Peyer's patch (tissue), 4 donors: Measurements from ENCODE around the gene PGA3. TPM values are rescaled to one million over a fixed set of nuclear protein-coding genes. Genes with fewer than 3 reads are reported as not detected.
"Not testable (repeated sequence)": the region's sequence is repeated elsewhere in the genome, so short reads cannot be mapped to it uniquely, and the experiment has no call there.

Experiments used
- DNase-seq, 3 donors: peaks; one replicate each; pipeline ENCODE4 v3.0.0-alpha.2; 2017 to 2019
- H3K27ac ChIP-seq, 4 donors: fragments of 200-600 bp; sonication (generic); one replicate each; pipeline ENCODE4 v1.5.1; 2016 to 2019
- H3K27me3 ChIP-seq, 2 donors: fragments of 200-600 bp; sonication (generic); one replicate each; pipeline ENCODE4 v1.5.1; 2019
- H3K36me3 ChIP-seq, 3 donors: fragments of 200-600 bp; sonication (generic); one replicate each; pipeline ENCODE4 v1.5.1; 2016 to 2019
- H3K4me1 ChIP-seq, 4 donors: fragments of 200-600 bp; sonication (generic); one replicate each; pipeline ENCODE4 v1.5.1; 2016 to 2019
- H3K4me3 ChIP-seq, 4 donors: fragments of 200-600 bp; sonication (generic); 1 replicate in 3 of 4; 2 replicates in 1 of 4; pipeline ENCODE4 v1.5.1; 2016 to 2019; ENCODE audit warnings: mild to moderate bottlenecking in 1 of 4
- H3K9me3 ChIP-seq, 4 donors: fragments of 200-600 bp; sonication (generic); one replicate each; pipeline ENCODE4 v1.5.1; 2016 to 2019; ENCODE audit warnings: mild to moderate bottlenecking in 1 of 4
- total RNA-seq, 4 donors: library from RNA; depleted of rRNA; stranded (reverse); fragments of >200 nt; gene quantifications; one replicate each; pipeline ENCODE4 v1.1.0, GENCODE V29; 2016

PGA3 gene
- total RNA-seq, 4 donors from 2014 or later = not detected

DNA sequence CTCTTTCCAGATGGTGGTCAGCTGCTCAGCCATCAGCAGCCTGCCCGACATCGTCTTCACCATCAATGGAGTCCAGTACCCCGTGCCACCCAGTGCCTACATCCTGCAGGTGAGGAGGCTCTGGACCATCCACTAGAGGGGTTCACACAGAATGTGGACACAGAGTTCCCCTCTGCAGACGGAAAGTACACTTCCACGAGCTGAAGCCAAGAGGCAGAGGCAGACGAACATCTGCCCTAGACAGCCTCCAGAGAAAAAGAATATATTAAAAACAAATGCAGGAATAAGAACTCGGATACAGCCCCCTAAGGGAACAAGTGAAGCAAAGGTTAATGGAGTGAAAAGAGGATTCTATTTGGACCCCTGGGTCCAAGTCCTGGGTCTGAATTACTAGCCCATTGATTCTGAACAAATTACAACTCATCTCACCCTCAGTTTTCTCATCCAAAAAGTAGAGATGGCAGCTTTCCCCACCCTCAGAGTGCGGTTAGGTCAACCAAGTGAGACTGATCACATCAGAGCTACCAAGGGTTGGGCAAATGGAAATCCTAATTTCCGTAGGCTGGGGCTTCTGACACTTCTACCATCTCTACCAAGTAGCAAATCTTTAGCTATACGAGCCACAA is 8.1 kb downstream of the PGA3 start:
- H3K4me3 ChIP-seq, H3K9me3 ChIP-seq, H3K4me1 ChIP-seq, H3K36me3 ChIP-seq, H3K27ac ChIP-seq, H3K27me3 ChIP-seq, DNase-seq: not testable (repeated sequence)

DNA sequence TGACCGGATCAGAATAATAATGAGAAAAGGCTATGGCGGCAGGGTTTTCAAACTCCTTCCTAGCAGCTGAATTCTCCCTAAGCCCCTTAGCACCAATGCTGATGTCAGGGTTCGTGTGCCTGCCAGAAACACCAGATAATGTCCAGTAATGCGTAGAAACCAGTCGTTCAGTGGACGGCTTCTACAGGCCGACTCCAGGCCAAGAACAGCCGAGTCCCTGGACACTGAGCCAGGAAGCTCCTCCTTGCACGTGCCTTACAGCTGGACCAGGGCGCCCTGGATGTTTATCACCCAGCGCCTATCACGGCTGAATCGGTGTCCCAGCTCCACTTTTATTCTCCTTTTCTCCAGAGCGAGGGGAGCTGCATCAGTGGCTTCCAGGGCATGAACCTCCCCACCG is 8.9 kb downstream of the PGA3 start:
- not testable (repeated sequence) for H3K36me3 ChIP-seq, H3K9me3 ChIP-seq, H3K27ac ChIP-seq, H3K4me3 ChIP-seq, DNase-seq, H3K27me3 ChIP-seq, H3K4me1 ChIP-seq

DNA sequence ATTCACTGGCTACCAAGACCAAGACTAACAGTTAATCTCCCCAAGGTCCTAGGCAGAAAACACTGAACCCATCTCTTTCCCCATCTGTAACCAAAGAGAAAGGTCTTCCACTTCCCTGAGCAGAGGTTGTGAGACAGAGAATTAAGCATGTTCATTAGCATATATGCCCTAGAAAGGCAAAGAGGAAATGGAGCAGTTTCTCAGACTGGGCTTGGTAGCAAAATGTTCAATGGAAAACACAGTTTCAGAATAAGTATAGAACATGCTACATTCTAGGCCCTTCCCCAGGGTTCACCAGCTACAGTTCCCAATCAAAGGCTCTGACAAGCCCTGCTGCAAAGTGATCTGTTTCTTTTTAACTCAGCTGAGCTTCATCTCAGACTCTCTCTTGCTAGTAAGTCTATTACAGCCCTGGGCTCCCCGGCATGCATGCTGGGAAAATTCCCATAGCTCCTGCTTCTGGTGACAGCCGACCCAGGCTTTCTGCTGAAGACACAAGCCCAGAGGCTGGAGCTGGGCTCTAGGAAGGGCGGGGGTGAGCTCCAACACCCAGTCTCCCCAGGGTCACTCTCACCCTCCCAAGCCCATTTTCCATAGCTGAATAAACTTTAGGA is 10.5 kb downstream of the PGA3 start:
- not testable (repeated sequence) for H3K27ac ChIP-seq, H3K9me3 ChIP-seq, H3K36me3 ChIP-seq, H3K4me3 ChIP-seq, H3K27me3 ChIP-seq, H3K4me1 ChIP-seq, DNase-seq

DNA sequence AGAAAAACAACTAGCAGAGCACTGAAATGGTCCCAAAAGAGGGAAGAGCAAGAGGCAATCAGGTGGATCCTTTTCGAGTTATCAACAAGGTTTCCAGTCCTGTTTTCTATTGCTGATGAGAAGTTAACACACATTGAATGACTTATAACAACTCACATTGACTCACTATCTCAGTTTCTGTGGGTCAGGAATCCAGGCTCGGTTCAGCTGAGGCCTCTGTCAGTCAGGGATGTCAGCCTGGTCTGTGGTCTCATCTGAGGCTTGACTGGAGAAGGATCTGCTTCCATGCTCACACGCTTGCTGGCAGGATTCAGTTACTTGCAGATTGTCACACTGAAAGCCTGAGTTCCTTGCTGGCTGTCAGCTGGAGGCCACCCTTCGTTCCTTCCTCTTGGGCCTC is 15.0 kb downstream of the PGA3 start:
- not testable (repeated sequence) for H3K36me3 ChIP-seq, DNase-seq, H3K27me3 ChIP-seq, H3K27ac ChIP-seq, H3K4me1 ChIP-seq, H3K4me3 ChIP-seq, H3K9me3 ChIP-seq

DNA sequence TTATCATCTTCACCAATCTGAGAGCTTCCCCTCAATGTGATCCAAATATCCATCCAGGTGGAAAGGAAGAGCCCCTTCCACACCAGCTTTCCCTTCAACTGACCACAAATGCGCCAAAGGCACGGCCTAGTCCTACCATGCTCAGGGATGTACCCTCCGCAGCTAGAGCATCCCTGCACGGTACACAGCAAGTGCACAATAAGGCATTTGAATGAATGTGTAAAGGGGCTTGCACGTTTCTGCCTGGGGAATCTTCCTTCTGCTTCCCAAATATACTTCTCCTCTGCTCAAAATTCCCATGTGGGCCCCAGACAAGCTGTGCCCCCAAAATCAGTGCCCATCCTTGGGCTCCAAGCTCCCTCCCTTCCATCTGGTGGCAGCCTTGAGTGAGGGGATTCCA is 15.7 kb downstream of the PGA3 start:
- not testable (repeated sequence) for H3K9me3 ChIP-seq, H3K4me3 ChIP-seq, H3K36me3 ChIP-seq, H3K4me1 ChIP-seq, DNase-seq, H3K27me3 ChIP-seq, H3K27ac ChIP-seq

DNA sequence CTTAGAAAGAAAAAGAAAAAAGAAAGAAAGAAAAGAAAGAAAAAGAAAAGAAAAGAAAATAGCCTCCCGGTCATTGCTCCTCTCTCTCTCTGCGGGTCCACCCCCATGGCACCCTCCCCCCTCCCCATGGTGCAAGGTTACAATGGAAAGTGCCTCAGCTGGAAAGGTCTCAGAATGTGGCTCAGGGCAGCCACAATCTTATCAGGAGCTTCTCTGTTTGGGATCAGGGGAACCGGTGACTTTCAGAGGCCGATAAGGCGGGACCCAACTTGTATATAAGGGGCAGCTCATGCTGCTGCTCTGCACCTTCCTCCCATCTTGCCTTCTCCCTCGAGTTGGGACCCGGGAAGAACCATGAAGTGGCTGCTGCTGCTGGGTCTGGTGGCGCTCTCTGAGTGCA is 18.7 kb downstream of the PGA3 start, which contains the start of gene PGA4:
Gene PGA4 (plus strand): TSS at position 301 of the 400 bp plus-strand sequence. CDS start 54 bp downstream, at position 355.
- DNase-seq, H3K36me3 ChIP-seq, H3K27me3 ChIP-seq, H3K9me3 ChIP-seq, H3K27ac ChIP-seq, H3K4me1 ChIP-seq, H3K4me3 ChIP-seq: not testable (repeated sequence)

DNA sequence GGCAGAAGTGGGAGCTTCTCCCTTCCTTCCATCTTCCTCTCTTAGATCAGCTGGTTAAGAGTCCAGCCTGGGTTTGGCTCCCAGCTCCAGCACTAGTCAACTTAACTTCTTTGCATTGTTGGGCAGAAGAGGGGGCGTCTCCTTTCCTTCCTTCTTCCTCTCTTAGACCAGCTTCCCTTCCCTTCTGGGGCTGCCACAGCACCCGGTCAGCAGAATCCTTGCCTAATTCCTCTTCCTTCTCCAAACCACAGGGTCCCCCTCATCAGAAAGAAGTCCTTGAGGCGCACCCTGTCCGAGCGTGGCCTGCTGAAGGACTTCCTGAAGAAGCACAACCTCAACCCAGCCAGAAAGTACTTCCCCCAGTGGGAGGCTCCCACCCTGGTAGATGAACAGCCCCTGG is 19.4 kb downstream of the PGA3 start:
- H3K4me1 ChIP-seq, H3K9me3 ChIP-seq, H3K36me3 ChIP-seq, H3K27me3 ChIP-seq, H3K4me3 ChIP-seq, H3K27ac ChIP-seq, DNase-seq: not testable (repeated sequence)

DNA sequence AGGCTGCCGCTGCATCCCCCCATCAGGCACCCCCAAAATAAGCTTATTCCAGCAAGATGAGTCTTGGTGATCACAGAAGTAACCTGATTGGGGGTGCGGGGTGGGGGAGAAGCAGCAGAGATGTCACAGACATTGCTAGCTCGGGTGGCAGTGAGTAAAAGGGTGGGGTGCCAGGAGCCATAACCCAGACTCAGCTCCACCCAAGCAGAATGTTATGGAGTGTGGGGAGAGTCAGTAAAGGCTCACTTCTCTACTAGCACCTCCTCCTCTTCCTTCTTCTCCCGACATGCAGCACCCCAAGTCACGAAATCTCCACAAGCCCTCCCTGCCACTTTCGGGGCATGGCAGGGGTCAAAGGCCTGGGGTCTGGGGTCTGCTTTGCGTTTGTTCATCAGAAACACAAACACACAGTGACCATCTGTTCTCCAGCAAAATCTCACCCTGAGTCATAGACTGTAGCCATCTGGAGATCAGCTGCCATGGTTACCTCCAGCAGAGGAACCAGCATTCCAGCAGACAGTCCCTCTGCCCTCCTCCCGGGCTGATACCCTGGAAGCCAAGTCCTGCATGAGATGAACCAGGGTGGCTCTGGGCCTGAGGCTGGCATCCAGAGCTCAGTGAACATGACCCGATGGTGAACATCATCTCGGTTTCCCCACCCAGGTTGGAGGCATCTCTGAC is 23.3 kb downstream of the PGA3 start:
- not testable (repeated sequence) for H3K4me3 ChIP-seq, H3K4me1 ChIP-seq, H3K9me3 ChIP-seq, H3K27me3 ChIP-seq, H3K36me3 ChIP-seq, DNase-seq, H3K27ac ChIP-seq

DNA sequence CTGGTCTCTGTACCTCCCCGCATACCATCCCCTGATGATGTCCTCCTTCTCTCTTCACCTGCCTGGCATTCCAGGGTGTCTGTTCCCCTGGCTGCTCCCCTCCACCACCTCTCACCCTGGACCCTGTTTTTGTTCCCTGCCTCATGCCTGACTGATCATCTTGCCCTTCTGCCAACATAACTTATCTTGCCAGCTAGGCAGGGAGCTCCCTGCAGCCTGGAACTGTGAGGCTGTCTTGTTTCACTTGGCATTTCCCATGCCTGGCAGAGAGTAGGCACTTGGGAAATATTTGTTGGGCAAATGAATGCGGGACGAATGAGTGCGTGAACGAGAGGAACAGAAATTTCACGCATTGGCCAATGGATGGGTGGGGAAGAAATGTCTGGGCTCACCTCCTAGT is 26.1 kb downstream of the PGA3 start:
- H3K4me1 ChIP-seq, H3K36me3 ChIP-seq, H3K4me3 ChIP-seq, H3K27ac ChIP-seq, DNase-seq, H3K27me3 ChIP-seq, H3K9me3 ChIP-seq: not testable (repeated sequence)

DNA sequence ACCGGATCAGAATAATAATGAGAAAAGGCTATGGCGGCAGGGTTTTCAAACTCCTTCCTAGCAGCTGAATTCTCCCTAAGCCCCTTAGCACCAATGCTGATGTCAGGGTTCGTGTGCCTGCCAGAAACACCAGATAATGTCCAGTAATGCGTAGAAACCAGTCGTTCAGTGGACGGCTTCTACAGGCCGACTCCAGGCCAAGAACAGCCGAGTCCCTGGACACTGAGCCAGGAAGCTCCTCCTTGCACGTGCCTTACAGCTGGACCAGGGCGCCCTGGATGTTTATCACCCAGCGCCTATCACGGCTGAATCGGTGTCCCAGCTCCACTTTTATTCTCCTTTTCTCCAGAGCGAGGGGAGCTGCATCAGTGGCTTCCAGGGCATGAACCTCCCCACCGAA is 27.7 kb downstream of the PGA3 start:
- H3K27me3 ChIP-seq, H3K9me3 ChIP-seq, H3K4me1 ChIP-seq, H3K27ac ChIP-seq, H3K4me3 ChIP-seq, H3K36me3 ChIP-seq, DNase-seq: not testable (repeated sequence)

DNA sequence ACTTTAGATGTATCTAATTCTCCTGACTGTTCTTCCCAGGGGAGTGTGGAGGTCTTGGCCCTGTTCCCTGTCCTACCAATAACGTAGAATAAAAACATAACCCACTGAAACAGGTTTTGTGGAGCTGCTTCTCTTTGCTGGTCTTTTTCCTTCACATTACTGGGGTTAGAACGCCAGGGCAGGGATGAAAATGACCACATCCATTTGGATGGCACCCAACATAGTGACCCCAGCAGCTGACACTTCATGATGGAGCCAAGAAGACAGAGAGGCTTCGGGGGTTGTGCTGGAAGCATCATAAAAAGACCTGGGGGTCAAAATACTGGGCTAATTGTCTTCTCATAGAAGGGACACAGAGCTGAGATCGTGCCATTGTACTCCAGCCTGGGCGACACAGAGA is 28.3 kb downstream of the PGA3 start:
- not testable (repeated sequence) for H3K4me3 ChIP-seq, H3K36me3 ChIP-seq, H3K4me1 ChIP-seq, DNase-seq, H3K9me3 ChIP-seq, H3K27ac ChIP-seq, H3K27me3 ChIP-seq

DNA sequence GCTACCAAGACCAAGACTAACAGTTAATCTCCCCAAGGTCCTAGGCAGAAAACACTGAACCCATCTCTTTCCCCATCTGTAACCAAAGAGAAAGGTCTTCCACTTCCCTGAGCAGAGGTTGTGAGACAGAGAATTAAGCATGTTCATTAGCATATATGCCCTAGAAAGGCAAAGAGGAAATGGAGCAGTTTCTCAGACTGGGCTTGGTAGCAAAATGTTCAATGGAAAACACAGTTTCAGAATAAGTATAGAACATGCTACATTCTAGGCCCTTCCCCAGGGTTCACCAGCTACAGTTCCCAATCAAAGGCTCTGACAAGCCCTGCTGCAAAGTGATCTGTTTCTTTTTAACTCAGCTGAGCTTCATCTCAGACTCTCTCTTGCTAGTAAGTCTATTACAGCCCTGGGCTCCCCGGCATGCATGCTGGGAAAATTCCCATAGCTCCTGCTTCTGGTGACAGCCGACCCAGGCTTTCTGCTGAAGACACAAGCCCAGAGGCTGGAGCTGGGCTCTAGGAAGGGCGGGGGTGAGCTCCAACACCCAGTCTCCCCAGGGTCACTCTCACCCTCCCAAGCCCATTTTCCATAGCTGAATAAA is 29.3 kb downstream of the PGA3 start:
- H3K4me3 ChIP-seq, H3K27ac ChIP-seq, H3K4me1 ChIP-seq, H3K36me3 ChIP-seq, H3K27me3 ChIP-seq, H3K9me3 ChIP-seq, DNase-seq: not testable (repeated sequence)

DNA sequence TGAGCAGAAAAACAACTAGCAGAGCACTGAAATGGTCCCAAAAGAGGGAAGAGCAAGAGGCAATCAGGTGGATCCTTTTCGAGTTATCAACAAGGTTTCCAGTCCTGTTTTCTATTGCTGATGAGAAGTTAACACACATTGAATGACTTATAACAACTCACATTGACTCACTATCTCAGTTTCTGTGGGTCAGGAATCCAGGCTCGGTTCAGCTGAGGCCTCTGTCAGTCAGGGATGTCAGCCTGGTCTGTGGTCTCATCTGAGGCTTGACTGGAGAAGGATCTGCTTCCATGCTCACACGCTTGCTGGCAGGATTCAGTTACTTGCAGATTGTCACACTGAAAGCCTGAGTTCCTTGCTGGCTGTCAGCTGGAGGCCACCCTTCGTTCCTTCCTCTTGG is 33.8 kb downstream of the PGA3 start:
- not testable (repeated sequence) for H3K4me3 ChIP-seq, H3K36me3 ChIP-seq, DNase-seq, H3K27me3 ChIP-seq, H3K27ac ChIP-seq, H3K4me1 ChIP-seq, H3K9me3 ChIP-seq

DNA sequence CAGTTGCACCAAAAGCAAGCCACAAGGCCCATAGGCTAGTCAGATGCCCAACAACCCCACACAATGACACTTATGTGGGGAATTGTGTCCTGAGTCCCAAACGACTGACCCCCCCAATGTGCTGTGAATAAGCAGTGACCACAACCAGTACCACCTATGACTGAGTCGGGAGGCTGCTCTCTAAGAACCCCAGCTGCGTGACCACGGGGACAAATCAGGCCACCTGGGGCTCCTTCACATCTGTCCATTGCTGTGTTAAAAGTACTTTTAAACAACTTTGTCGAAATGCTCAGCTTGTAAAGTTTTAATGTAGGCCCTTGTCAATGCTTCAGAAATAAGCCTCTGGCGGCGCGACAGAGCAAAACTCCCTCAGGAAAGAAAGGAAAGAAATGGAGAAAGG is 37.0 kb downstream of the PGA3 start:
- not testable (repeated sequence) for H3K9me3 ChIP-seq, H3K4me1 ChIP-seq, H3K27ac ChIP-seq, H3K4me3 ChIP-seq, DNase-seq, H3K27me3 ChIP-seq, H3K36me3 ChIP-seq

DNA sequence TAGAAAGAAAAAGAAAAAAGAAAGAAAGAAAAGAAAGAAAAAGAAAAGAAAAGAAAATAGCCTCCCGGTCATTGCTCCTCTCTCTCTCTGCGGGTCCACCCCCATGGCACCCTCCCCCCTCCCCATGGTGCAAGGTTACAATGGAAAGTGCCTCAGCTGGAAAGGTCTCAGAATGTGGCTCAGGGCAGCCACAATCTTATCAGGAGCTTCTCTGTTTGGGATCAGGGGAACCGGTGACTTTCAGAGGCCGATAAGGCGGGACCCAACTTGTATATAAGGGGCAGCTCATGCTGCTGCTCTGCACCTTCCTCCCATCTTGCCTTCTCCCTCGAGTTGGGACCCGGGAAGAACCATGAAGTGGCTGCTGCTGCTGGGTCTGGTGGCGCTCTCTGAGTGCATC is 37.6 kb downstream of the PGA3 start, which contains the start of gene PGA5:
Gene PGA5 (plus strand): TSS at position 301 of the 400 bp plus-strand sequence. CDS start 52 bp downstream, at position 353.
- H3K4me3 ChIP-seq, DNase-seq, H3K9me3 ChIP-seq, H3K36me3 ChIP-seq, H3K4me1 ChIP-seq, H3K27ac ChIP-seq, H3K27me3 ChIP-seq: not testable (repeated sequence)
